HUES64 (cell line): ENCODE measurements around the gene CHRNA9.
A peak's percentile ranks its signal among the peaks of the same experiment; 100 is the strongest.

Experiments used
- H3K27ac ChIP-seq: 2 replicates; pipeline ENCODE4 v1.7.0; 2013; ENCODE audit warnings: low read depth, low read length, inconsistent platforms
- H3K27me3 ChIP-seq: 2 replicates; pipeline ENCODE4 v1.6.1; 2013; ENCODE audit warnings: mild to moderate bottlenecking, low read length; ENCODE audit not compliant: insufficient read depth
- H3K36me3 ChIP-seq: 2 replicates; pipeline ENCODE4 v1.6.1; 2013; ENCODE audit warnings: mild to moderate bottlenecking, low read length; ENCODE audit not compliant: insufficient read depth
- H3K4me1 ChIP-seq: 2 replicates; pipeline ENCODE4 v1.6.1; 2013; ENCODE audit warnings: mild to moderate bottlenecking, low read length, moderate library complexity; ENCODE audit not compliant: insufficient read depth
- H3K4me3 ChIP-seq: 2 replicates; pipeline ENCODE4 v1.5.1; 2013; ENCODE audit warnings: mild to moderate bottlenecking, low read length, moderate library complexity
- H3K9ac ChIP-seq: 2 replicates; pipeline ENCODE4 v1.6.1; 2013; ENCODE audit warnings: mild to moderate bottlenecking, low read depth, low read length
- H3K9me3 ChIP-seq: 2 replicates; pipeline ENCODE4 v1.6.1; 2013; ENCODE audit warnings: low read depth, low read length; ENCODE audit not compliant: insufficient read depth
- WGBS: fragments of 150-250, 120-280 bp; methylation state at CpG from one replicate; pipeline ENCODE4 v1.1.7; 2013; ENCODE audit warnings: missing lambda C conversion rate; 5-methylcytosine and 5-hydroxymethylcytosine counted together

CHRNA9 gene

GRCh38 chr4:40327340-40327739 lies 7.8 kb upstream of the CHRNA9 start:
- no peak overlapping the region for H3K27ac ChIP-seq
- peaks cover 10% of the 10 kb centered on the region for H3K4me1 ChIP-seq
- H3K4me3 ChIP-seq = no peak overlapping the region
- WGBS = 87% methylated on average over 4 of the region's 4 CpGs
- H3K9ac ChIP-seq = no peak overlapping the region
- H3K9me3 ChIP-seq = no peaks in the 10 kb centered on the region
- H3K27me3 ChIP-seq = no peaks in the 10 kb centered on the region
- H3K36me3 ChIP-seq = no peaks in the 10 kb centered on the region

GRCh38 chr4:40328383-40328782 lies 6.8 kb upstream of the CHRNA9 start:
- no peaks in the 10 kb centered on the region for H3K27me3 ChIP-seq
- H3K27ac ChIP-seq = no peak overlapping the region
- H3K4me1 ChIP-seq = peaks cover 9% of the 10 kb centered on the region
- no peak overlapping the region for H3K9ac ChIP-seq
- no peaks in the 10 kb centered on the region for H3K36me3 ChIP-seq
- 89% methylated on average over 1 of the region's 1 CpG for WGBS
- no peak overlapping the region for H3K4me3 ChIP-seq
- H3K9me3 ChIP-seq = no peaks in the 10 kb centered on the region

GRCh38 chr4:40329805-40330204 lies 5.3 kb upstream of the CHRNA9 start:
- 93% methylated on average over 7 of the region's 7 CpGs for WGBS
- no peaks in the 10 kb centered on the region for H3K36me3 ChIP-seq
- no peaks in the 10 kb centered on the region for H3K9me3 ChIP-seq
- no peak overlapping the region for H3K4me3 ChIP-seq
- no peaks in the 10 kb centered on the region for H3K27me3 ChIP-seq
- no peak overlapping the region for H3K27ac ChIP-seq
- H3K4me1 ChIP-seq = peaks cover 13% of the 10 kb centered on the region
- no peak overlapping the region for H3K9ac ChIP-seq

GRCh38 chr4:40330536-40330935 lies 4.6 kb upstream of the CHRNA9 start:
- 89% methylated on average over 7 of the region's 7 CpGs for WGBS
- Histone ChIP-seq H3K4me1 (peaks cover 20% of the 10 kb centered on the region), H3K36me3 (no peaks in the 10 kb centered on the region), H3K27ac (no peak overlapping the region), H3K27me3 (no peaks in the 10 kb centered on the region), H3K9ac (no peak overlapping the region), H3K4me3 (no peak overlapping the region), H3K9me3 (no peaks in the 10 kb centered on the region)

GRCh38 chr4:40331101-40331745 lies 3.9 kb upstream of the CHRNA9 start:
- H3K4me1 ChIP-seq = peaks cover 26% of the 10 kb centered on the region
- no peaks in the 10 kb centered on the region for H3K36me3 ChIP-seq
- H3K9me3 ChIP-seq = no peaks in the 10 kb centered on the region
- no peak overlapping the region for H3K4me3 ChIP-seq
- 62% methylated on average over 6 of the region's 8 CpGs for WGBS
- no peaks in the 10 kb centered on the region for H3K27me3 ChIP-seq
- H3K27ac ChIP-seq = no peak overlapping the region
- no peak overlapping the region for H3K9ac ChIP-seq

- no peak overlapping the region for H3K27ac ChIP-seq
- no peaks in the 10 kb centered on the region for H3K27me3 ChIP-seq
- H3K4me3 ChIP-seq = no peak overlapping the region
- no peaks in the 10 kb centered on the region for H3K9me3 ChIP-seq
- H3K36me3 ChIP-seq = no peaks in the 10 kb centered on the region
- peaks cover 26% of the 10 kb centered on the region for H3K4me1 ChIP-seq
- WGBS = 100% methylated on average over 3 of the region's 3 CpGs
- no peak overlapping the region for H3K9ac ChIP-seq
These were observed 3.2 kb upstream of the CHRNA9 start for GRCh38 chr4:40331961-40332360.

GRCh38 chr4:40333921-40334352 lies 1.2 kb upstream of the CHRNA9 start:
- Histone ChIP-seq H3K27ac (peak overlapping the region; percentile 26; the same call in 1 of the 2 replicates), H3K4me1 (peaks cover 26% of the 10 kb centered on the region), H3K36me3 (no peaks in the 10 kb centered on the region), H3K9me3 (no peaks in the 10 kb centered on the region), H3K27me3 (no peaks in the 10 kb centered on the region), H3K9ac (no peak overlapping the region), H3K4me3 (no peak overlapping the region)
- 81% methylated on average over 8 of the region's 8 CpGs for WGBS

- 83% methylated on average over 4 of the region's 4 CpGs for WGBS
- Histone ChIP-seq H3K4me3 (peak overlapping the region; percentile 17; the same call in 1 of the 2 replicates), H3K9me3 (no peaks in the 10 kb centered on the region), H3K27ac (no peak overlapping the region), H3K4me1 (peaks cover 26% of the 10 kb centered on the region), H3K9ac (peak overlapping the region; percentile 18; the same call in 1 of the 2 replicates), H3K36me3 (no peaks in the 10 kb centered on the region), H3K27me3 (no peaks in the 10 kb centered on the region)
These were observed 377 bp downstream of the CHRNA9 start for GRCh38 chr4:40335525-40335894.

GRCh38 chr4:40337051-40337450 lies 1.9 kb downstream of the CHRNA9 start:
- H3K9ac ChIP-seq = no peak overlapping the region
- no peaks in the 10 kb centered on the region for H3K27me3 ChIP-seq
- peaks cover 26% of the 10 kb centered on the region for H3K4me1 ChIP-seq
- no peaks in the 10 kb centered on the region for H3K36me3 ChIP-seq
- H3K4me3 ChIP-seq = no peak overlapping the region
- no peaks in the 10 kb centered on the region for H3K9me3 ChIP-seq
- WGBS = 94% methylated on average over 8 of the region's 9 CpGs
- no peak overlapping the region for H3K27ac ChIP-seq

GRCh38 chr4:40337523-40337922 lies 2.4 kb downstream of the CHRNA9 start:
- H3K9me3 ChIP-seq = no peaks in the 10 kb centered on the region
- H3K9ac ChIP-seq = no peak overlapping the region
- no peak overlapping the region for H3K27ac ChIP-seq
- 88% methylated on average over 2 of the region's 2 CpGs for WGBS
- H3K27me3 ChIP-seq = no peaks in the 10 kb centered on the region
- H3K36me3 ChIP-seq = no peaks in the 10 kb centered on the region
- H3K4me1 ChIP-seq = peaks cover 26% of the 10 kb centered on the region
- no peak overlapping the region for H3K4me3 ChIP-seq

- H3K9me3 ChIP-seq = no peaks in the 10 kb centered on the region
- peaks cover 10% of the 10 kb centered on the region for H3K4me1 ChIP-seq
- no peak overlapping the region for H3K9ac ChIP-seq
- no peaks in the 10 kb centered on the region for H3K36me3 ChIP-seq
- no peaks in the 10 kb centered on the region for H3K27me3 ChIP-seq
- H3K4me3 ChIP-seq = no peak overlapping the region
- no peak overlapping the region for H3K27ac ChIP-seq
These were observed 4.9 kb downstream of the CHRNA9 start for GRCh38 chr4:40340030-40340429.

GRCh38 chr4:40347472-40347871 lies 12.3 kb downstream of the CHRNA9 start:
- 93% methylated on average over 3 of the region's 3 CpGs for WGBS
- H3K4me1 ChIP-seq = no peaks in the 10 kb centered on the region
- H3K36me3 ChIP-seq = no peaks in the 10 kb centered on the region
- no peaks in the 10 kb centered on the region for H3K9me3 ChIP-seq
- no peak overlapping the region for H3K9ac ChIP-seq
- no peak overlapping the region for H3K27ac ChIP-seq
- H3K27me3 ChIP-seq = no peaks in the 10 kb centered on the region
- no peak overlapping the region for H3K4me3 ChIP-seq
